HG03460 (cell line): ENCODE data around the gene RPL13.
"Not testable (repeated sequence)": the region's sequence is repeated elsewhere in the genome, so short reads cannot be mapped to it uniquely, and the experiment has no call there.

Experiments used
- ATAC-seq: cut with Tn5 transposase; IDR thresholded peaks from one replicate; pipeline ENCODE4 v1.9.1; 2021; ENCODE audit not compliant: unreplicated experiment

Gene RPL13

GRCh38 chr16:89576153-89577054, 15.9 kb downstream of the RPL13 start:
- no peak for ATAC-seq

DNA sequence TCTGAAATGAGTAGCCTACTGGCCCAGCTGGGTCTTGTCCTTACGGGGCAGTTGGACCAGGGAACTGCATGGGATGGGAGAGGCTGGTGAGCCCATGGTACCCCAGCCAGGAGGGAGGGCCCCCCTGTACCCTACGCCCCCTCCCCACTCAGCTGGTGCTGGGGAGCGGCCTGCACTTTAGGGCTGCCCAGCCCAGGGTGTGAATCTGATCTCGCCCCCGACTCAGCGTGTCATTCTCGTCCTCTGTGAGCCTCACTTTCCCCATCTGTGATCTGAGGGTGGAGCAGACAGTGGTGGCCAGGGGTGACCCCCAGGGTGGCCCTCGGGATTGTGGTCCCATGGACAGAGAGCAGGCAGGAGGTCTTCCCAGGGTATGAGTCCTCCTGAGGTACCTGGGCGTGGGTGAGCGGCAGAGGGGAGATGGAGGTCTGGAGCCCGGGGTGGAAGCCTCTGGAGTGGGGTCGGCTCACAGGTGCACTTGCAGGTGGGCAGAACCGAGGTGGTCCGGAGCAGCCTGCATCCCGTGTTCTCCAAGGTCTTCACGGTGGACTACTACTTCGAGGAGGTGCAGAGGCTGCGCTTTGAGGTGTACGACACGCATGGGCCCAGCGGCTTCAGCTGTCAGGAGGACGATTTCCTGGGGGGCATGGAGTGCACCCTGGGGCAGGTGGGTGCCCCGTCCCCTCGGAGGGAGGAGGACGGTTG, 16.7 kb downstream of the RPL13 start:
- no peak for ATAC-seq

GRCh38 chr16:89579351-89579750, 18.9 kb downstream of the RPL13 start:
- no peak for ATAC-seq

DNA sequence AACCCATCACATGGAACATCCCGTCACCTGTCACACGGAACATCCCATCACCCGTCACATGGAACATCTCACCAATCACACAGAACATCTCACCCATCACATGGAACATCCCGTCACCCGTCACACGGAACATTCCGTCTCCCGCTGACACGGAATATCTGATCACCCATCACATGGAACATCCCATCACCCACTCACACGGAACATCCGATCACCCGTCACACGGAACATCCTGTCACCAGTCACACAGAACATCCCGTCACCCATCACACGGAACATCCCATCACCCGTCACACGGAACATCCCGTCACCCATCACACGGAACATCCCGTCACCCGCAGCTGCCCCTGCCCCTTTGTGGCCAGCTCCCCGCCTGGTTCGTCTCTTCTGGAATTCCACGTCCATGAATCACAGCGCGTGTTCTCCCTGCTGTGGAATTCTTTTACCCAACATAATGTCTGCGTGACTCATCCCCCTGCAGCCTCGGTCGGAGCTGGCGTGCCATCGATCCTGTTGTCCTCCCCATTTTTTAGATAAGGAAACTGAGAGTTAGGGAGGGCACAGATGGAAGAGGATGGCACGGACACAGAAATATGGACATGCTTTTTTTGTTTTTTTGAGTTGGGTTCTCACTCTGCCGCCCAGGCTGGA, 20.7 kb downstream of the RPL13 start:
- ATAC-seq, result no peak

DNA sequence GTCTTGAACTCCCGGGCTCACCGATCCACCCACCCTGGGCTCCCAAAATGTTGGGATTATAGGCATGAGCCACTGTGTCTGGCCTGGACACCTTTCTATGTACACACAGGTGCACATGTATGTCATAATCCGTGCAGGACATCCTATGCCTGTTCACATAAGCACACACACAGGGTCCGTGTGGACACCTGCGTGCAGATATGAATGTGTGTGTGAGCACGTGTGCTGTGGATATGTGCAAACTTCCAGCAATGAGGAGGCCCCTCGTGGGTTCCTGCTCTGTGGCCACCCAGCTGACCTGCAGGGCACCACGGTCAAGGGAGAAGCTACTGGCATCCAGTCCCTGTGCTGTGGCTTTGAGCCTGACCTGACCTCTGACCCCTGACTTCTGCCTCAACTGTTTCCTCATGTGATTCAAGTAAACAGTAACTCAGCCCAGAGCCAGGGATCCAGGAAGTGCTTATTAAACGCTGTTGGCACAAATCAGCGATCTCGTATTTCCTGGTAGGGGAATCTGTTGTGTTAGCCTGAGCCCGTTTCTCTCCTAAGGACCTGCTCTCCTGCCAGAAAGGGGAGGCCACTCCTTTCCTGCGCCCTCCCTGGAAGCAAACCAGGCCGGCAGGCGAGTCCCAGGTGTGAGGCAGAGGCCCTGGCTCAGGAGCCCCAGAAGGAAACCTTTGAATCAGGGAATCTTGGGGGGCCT, 21.5 kb downstream of the RPL13 start:
- ATAC-seq, result no peak

DNA sequence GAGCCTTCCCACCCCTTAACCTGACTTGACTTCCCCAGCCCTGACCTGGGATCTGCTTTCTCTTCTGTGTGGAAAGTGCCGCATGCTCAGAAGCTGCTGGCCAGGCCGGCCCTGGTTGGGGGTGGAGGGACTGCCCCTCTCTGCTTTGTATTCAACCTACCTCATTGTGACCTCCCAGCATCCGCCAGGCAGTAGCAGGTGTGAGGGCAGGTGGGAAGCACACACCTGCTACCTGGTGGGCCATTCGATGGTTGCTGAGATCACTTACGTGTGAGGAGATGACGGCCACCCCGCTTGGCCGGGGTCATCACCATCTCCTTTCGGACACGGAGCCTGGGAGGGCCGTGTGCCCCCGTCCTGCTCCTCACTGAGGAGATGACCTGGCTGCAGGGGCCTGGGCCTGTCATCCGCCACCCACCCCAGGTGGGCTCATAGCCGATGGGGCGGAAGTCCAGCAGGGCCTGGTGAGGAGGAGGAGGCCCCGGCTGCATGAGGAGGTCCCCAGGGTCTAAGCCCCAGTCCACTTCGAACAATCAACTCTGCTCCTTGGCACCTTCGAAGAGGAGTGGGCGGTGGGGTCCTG, 22.2 kb downstream of the RPL13 start:
- ATAC-seq, result no peak

DNA sequence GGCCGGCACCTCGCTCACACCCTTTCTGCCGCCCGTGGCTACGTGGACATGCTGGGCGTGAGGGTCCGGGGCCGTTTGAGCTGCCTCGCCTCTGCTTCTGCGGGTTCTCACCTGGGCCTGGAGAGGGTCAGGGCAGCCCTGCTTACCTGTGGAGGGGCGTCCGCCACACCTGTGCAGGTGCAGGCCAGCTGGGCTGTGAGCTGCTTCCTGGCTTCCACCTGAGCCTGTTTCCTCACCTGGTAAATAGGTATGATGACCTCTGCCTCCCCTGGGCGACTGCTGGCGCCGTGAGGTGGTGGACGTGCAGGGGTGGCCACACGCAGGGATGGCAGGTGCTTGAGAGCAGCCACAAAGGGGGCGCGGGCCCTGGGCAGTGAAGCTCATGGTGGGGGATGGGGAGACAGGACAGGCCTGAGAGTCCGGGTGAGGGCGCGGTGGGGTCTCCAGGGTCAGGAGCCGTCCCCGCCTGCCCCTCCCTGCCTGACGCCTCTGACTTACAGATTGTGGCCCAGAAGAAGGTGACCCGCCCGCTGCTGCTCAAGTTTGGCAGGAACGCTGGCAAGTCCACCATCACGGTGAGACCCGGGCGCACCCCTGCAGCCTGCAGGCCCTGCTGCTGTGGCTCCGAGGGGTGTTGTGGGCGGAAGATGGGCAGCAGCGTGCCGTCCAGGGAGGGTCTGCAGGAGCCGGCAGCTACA, 22.9 kb downstream of the RPL13 start:
- ATAC-seq, result no peak

GRCh38 chr16:89583895-89584644, 23.6 kb downstream of the RPL13 start:
- ATAC-seq, result no peak

- ATAC-seq, result no peak
These were observed 24.5 kb downstream of the RPL13 start for GRCh38 chr16:89584768-89585549.

DNA sequence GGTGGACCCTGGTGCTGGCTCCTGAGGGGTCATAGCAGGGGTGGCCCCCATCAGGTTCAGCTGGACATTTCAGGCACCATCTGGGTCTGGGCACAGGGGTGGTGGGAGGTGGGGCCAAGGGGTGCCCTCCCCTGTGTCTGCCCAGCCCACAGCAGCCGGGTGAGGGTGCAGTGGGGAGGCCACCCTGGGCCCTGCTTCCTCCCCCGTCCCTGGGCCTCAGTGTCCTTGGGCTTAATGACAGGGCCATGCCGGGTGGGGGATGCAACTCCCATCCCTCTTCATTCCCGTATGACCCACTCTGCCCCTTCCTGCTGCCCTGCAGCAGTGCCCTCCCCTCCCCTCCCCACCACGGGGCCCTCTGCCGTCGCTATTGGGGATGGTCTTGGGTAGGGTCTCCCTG, 25.7 kb downstream of the RPL13 start:
- no peak for ATAC-seq

GRCh38 chr16:89586853-89587252, 26.4 kb downstream of the RPL13 start:
- no peak for ATAC-seq

GRCh38 chr16:89587676-89588075, 27.2 kb downstream of the RPL13 start:
- not testable (repeated sequence) for ATAC-seq

GRCh38 chr16:89588413-89589109, 28.1 kb downstream of the RPL13 start:
- no peak for ATAC-seq

GRCh38 chr16:89589241-89589926, 28.9 kb downstream of the RPL13 start:
- ATAC-seq, result no peak

DNA sequence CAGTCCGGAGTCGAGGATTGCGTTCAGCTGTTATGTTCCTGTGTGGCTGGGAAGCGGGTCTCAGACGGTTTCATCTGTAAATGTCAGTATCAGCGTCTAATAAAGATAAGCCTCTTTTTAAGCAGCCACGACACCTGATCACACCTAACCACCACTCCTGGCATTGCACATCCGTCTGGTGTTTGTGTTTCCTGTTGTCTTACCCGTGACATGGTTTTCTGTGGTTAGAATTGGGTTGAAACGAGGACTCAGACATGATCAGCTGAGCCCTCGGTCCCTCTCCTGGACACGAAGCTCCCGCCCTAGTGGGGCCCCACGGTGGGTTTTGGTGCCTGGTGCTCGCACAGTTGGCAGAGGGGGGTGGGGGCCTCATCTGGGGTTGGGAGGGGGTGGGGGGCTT, 33.4 kb downstream of the RPL13 start:
- no peak for ATAC-seq

DNA sequence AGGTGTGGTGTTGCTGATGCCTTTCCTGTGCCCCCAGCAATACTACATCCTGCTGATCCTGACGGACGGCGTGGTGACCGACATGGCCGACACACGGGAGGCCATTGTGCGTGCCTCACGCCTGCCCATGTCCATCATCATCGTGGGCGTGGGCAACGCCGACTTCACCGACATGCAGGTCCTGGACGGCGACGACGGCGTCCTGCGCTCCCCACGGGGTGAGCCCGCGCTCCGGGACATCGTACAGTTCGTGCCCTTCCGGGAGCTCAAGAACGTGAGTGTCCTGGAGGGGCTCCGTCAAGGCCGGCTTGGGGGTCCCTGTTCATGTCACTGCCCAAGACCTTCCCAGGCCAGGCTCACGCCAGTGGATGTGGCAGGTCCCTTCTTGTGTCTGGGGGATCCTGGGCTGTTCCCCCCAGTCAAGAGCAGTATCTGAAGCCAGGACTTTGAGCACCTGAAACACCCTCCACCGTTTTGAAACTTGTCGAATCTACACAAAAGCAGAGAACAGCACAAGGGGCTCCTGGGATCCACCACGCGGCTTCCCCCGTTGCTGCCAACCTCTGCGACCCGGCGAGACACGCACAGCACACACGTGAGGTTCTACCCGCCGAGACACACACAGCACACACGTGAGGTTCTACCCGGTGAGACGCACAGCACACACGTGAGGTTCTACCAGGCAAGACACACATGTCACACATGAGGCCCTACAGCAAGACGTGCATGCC, 35.0 kb downstream of the RPL13 start:
- no peak for ATAC-seq
